Left forelimb (tissue), 1 donor: ENCODE data around the gene TM9SF2.

Experiments
- DNase-seq: peaks from one replicate; pipeline ENCODE4 v3.0.0-alpha.2; 2018; ENCODE audit warnings: low spot score

The TM9SF2 gene

GRCh38 chr13:99495466-99496183, 5.6 kb upstream of the TM9SF2 start:
- no peak for DNase-seq

- DNase-seq, result no peak
Measured at GRCh38 chr13:99496184-99497142, 4.8 kb upstream of the TM9SF2 start.

- peak; percentile 96 for DNase-seq
Measured at GRCh38 chr13:99498171-99499161, 2.8 kb upstream of the TM9SF2 start.

GRCh38 chr13:99500839-99501183, 461 bp upstream of the TM9SF2 start:
- DNase-seq, result no peak

GRCh38 chr13:99501848-99502301, 603 bp downstream of the TM9SF2 start:
- DNase-seq, result no peak

GRCh38 chr13:99505814-99506269, 4.6 kb downstream of the TM9SF2 start:
- DNase-seq, result no peak

- no peak for DNase-seq
Measured at GRCh38 chr13:99506634-99507033, 5.4 kb downstream of the TM9SF2 start.

GRCh38 chr13:99507054-99507453, 5.8 kb downstream of the TM9SF2 start:
- DNase-seq, result no peak

GRCh38 chr13:99507551-99507950, 6.3 kb downstream of the TM9SF2 start:
- DNase-seq, result no peak

GRCh38 chr13:99507986-99508385, 6.7 kb downstream of the TM9SF2 start:
- DNase-seq, result no peak

- no peak for DNase-seq
Measured at GRCh38 chr13:99509479-99509878, 8.2 kb downstream of the TM9SF2 start.

GRCh38 chr13:99514801-99515200, 13.5 kb downstream of the TM9SF2 start:
- no peak for DNase-seq

- no peak for DNase-seq
Measured at GRCh38 chr13:99516153-99516929, 15.1 kb downstream of the TM9SF2 start.

GRCh38 chr13:99517577-99517976, 16.3 kb downstream of the TM9SF2 start:
- DNase-seq, result no peak

GRCh38 chr13:99517984-99518383, 16.7 kb downstream of the TM9SF2 start:
- no peak for DNase-seq

GRCh38 chr13:99522298-99522697, 21.0 kb downstream of the TM9SF2 start:
- no peak for DNase-seq

GRCh38 chr13:99523838-99524237, 22.6 kb downstream of the TM9SF2 start:
- no peak for DNase-seq

GRCh38 chr13:99525967-99526366, 24.7 kb downstream of the TM9SF2 start:
- DNase-seq, result no peak

- DNase-seq, result no peak
Measured at GRCh38 chr13:99526549-99526948, 25.3 kb downstream of the TM9SF2 start.

GRCh38 chr13:99527301-99527700, 26.0 kb downstream of the TM9SF2 start:
- no peak for DNase-seq

GRCh38 chr13:99528547-99528946, 27.3 kb downstream of the TM9SF2 start:
- DNase-seq, result no peak
